Measurements from ENCODE around the gene ANKMY1.

GRCh38 chr2:240588006-240588655, 30.3 kb upstream of the ANKMY1 start:
- TF ChIP-seq POLR2A (IDR thresholded peaks at IDR 0.05) (no peak), CTCF (IDR thresholded peaks at IDR 0.05) (no peak)
